HG02852 (cell line): Measurements from ENCODE around the gene RBM34.
"Not testable (repeated sequence)": the region's sequence is repeated elsewhere in the genome, so short reads cannot be mapped to it uniquely, and the experiment has no call there.

Experiments used
- ATAC-seq: cut with Tn5 transposase; IDR thresholded peaks from one replicate; pipeline ENCODE4 v1.9.1; 2021; ENCODE audit warnings: mild to moderate bottlenecking, moderate library complexity; ENCODE audit not compliant: unreplicated experiment

The RBM34 gene

GRCh38 chr1:235093013-235093695 is 67.9 kb downstream of the RBM34 start:
- no peak for ATAC-seq

GRCh38 chr1:235092415-235092814 is 68.6 kb downstream of the RBM34 start:
- not testable (repeated sequence) for ATAC-seq

GRCh38 chr1:235092045-235092406 is 69.0 kb downstream of the RBM34 start:
- not testable (repeated sequence) for ATAC-seq

- ATAC-seq = not testable (repeated sequence)
These were observed 69.6 kb downstream of the RBM34 start for GRCh38 chr1:235091319-235092044.

- no peak for ATAC-seq
These were observed 70.5 kb downstream of the RBM34 start for GRCh38 chr1:235090406-235091069.

GRCh38 chr1:235088907-235089306 is 72.1 kb downstream of the RBM34 start:
- ATAC-seq = no peak

DNA sequence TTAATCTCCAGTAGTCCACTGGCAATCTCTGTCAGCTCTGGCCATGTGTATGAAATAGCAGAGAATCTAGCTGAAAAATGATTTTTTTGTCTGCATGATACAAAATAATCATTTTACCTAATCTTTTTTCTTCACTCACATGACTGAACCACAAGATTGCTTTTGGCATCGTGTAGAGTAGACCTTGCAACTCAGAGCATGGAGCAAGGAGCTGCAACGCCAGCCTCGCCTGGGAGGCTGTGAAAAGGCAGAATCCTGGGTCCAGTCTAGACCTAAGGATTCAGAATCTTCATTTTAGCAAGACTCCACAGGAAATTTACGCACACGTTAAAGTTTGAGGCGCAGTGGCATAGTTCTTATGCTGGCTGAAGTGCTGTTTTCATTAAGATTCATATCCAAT is 72.6 kb downstream of the RBM34 start:
- ATAC-seq = no peak

GRCh38 chr1:235087906-235088305 is 73.1 kb downstream of the RBM34 start:
- no peak for ATAC-seq

DNA sequence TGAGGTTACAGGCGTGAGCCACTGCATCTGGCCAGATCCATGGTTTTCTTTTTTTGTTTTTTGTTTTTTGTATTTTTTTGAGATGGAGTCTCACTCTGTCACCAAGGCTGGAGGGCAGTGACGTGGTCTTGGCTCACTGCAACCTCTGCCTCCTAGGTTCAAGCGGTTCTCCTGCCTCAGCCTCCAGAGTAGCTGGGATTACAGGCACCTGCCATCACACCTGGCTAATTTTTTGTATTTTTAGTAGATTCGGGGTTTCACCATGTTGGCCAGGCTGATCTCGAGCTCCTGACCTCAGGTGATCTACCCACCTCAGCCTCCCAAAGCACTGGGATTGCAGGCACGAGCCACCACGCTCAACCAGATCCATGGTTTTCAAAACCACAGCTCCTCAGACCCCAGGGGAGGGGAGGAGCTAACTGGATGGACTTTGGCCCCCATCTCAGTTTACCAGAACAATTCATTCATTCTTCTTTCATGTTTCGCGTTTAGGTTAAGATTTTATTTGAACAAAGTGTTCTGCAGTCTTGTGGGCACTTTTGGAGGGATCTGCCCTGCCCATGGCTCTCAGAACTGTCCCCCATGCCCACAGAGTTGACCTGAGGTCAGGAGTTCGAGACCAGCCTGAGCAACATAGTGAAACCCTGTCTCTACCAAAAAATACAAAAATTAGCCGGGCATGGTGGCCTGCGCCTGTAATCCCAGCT is 75.5 kb downstream of the RBM34 start:
- not testable (repeated sequence) for ATAC-seq
